Stimulated activated CD4-positive, alpha-beta T cell treated with anti-CD3 and anti-CD28 coated beads, Interleukin-2, amount 100 ng/mL, for 48 hours (primary cell): ENCODE measurements around the gene LY6G5C.
A peak's percentile ranks its signal among the peaks of the same experiment; 100 is the strongest.

Experiments used
- DNase-seq, 2 donors: peaks; one replicate each; pipeline ENCODE4 v3.0.0-alpha.2; 2020

Gene LY6G5C

GRCh38 chr6:31660381-31661261, 20.2 kb downstream of the LY6G5C start, which contains the start of gene C6orf47:
Gene C6orf47 (minus strand): TSS chr6:31660778. CDS start chr6:31659947, 831 bp downstream.
- DNase-seq = peak; percentile 71

- DNase-seq = peak in 1 of 2 donors; percentile 18
Observed at GRCh38 chr6:31659649-31660380, 21.1 kb downstream of the LY6G5C start.

GRCh38 chr6:31658983-31659648, 21.8 kb downstream of the LY6G5C start:
- no peak for DNase-seq

GRCh38 chr6:31658158-31658688, 22.6 kb downstream of the LY6G5C start:
- no peak for DNase-seq

GRCh38 chr6:31657406-31658157, 23.3 kb downstream of the LY6G5C start:
- DNase-seq = no peak

GRCh38 chr6:31655349-31656237, 25.3 kb downstream of the LY6G5C start, which contains the start of gene APOM:
Gene APOM (plus strand): TSS chr6:31655894. CDS start chr6:31655967, 73 bp downstream.
- DNase-seq = no peak

- DNase-seq = no peak
Observed at GRCh38 chr6:31654574-31655348, 26.1 kb downstream of the LY6G5C start.

- peak in 1 of 2 donors; percentile 22 for DNase-seq
Observed at GRCh38 chr6:31652925-31653724, 27.7 kb downstream of the LY6G5C start.

- no peak for DNase-seq
Observed at GRCh38 chr6:31651602-31652191, 29.2 kb downstream of the LY6G5C start.

- no peak for DNase-seq
Observed at GRCh38 chr6:31645325-31645724, 35.5 kb downstream of the LY6G5C start.

GRCh38 chr6:31643818-31644454, 36.9 kb downstream of the LY6G5C start:
- DNase-seq = no peak

GRCh38 chr6:31642798-31643570, 37.9 kb downstream of the LY6G5C start:
- no peak for DNase-seq

GRCh38 chr6:31641370-31641769, 39.5 kb downstream of the LY6G5C start:
- DNase-seq = no peak

GRCh38 chr6:31640612-31641011, 40.3 kb downstream of the LY6G5C start:
- DNase-seq = no peak

- DNase-seq = no peak
Observed at GRCh38 chr6:31639449-31639861, 41.4 kb downstream of the LY6G5C start.

- DNase-seq = no peak
Observed at GRCh38 chr6:31639043-31639442, 41.8 kb downstream of the LY6G5C start.
